T-cell (primary cell): ENCODE data around the gene LYSET. TPM values are rescaled to one million over a fixed set of nuclear protein-coding genes. Genes with fewer than 3 reads are reported as not detected.
A peak's percentile ranks its signal among the peaks of the same experiment; 100 is the strongest.
"Not testable (repeated sequence)": the region's sequence is repeated elsewhere in the genome, so short reads cannot be mapped to it uniquely, and the experiment has no call there.

Source experiments
- ATAC-seq, 4 experiments: fragments of 200-7000 bp in 3 of 4; fragments of 150-1000 bp in 1 of 4; cut with Tn5 transposase; replicated peaks in 1 of 4; 1 replicate in 3 of 4; 2 replicates in 1 of 4; pipeline ENCODE4 v1.10.0; 2021; ENCODE audit warnings: moderate library complexity in 3 of 4, mild to moderate bottlenecking in 2 of 4, moderate number of reproducible peaks in 1 of 4
- CTCF ChIA-PET, 2 donors: fragments of 300-600 bp; sonication (Branson Sonifier 250); formaldehyde crosslinking; loops; one replicate each; lab custom pipeline; 2022; ENCODE audit warnings: antibody characterized with exemption in 2 of 2; lab: Charles Lee
- POLR2A ChIA-PET, 2 donors: fragments of 300-600 bp; sonication (Branson Sonifier 250); formaldehyde crosslinking; loops; one replicate each; lab custom pipeline; 2022; ENCODE audit warnings: antibody characterized with exemption in 2 of 2; lab: Charles Lee
- DNase-seq, 35 experiments: peaks; one replicate each; pipeline versions ENCODE4 v3.0.0 to v3.0.0-alpha.2; 2013 to 2023
- H3K27ac ChIP-seq: one replicate; pipeline ENCODE4 v1.5.1; 2013; ENCODE audit warnings: low read length
- H3K27me3 ChIP-seq, 2 experiments: replicated peaks in 1 of 2; 1 replicate in 1 of 2; 2 replicates in 1 of 2; pipeline versions ENCODE4 v1.6.1 to v1.7.0; 2013; ENCODE audit warnings: low read length in 1 of 2, mixed read lengths in 1 of 2; ENCODE audit not compliant: control insufficient read depth in 2 of 2, insufficient read depth in 2 of 2; ENCODE audit errors: extremely low read depth in 1 of 2
- H3K36me3 ChIP-seq, 2 donors: 1 replicate in 1 of 2; 2 replicates in 1 of 2; pipeline versions ENCODE4 v1.6.1 to v1.7.0; 2013; ENCODE audit warnings: low read length in 1 of 2; ENCODE audit not compliant: control insufficient read depth in 2 of 2, insufficient read depth in 1 of 2; ENCODE audit errors: extremely low read depth in 1 of 2
- H3K4me1 ChIP-seq, 2 experiments: 1 replicate in 1 of 2; 2 replicates in 1 of 2; pipeline versions ENCODE4 v1.6.1 to v1.7.0; 2013; ENCODE audit warnings: low read length in 2 of 2, mixed read lengths in 1 of 2; ENCODE audit not compliant: insufficient read depth in 2 of 2, control insufficient read depth in 1 of 2; ENCODE audit errors: extremely low read depth in 1 of 2
- H3K4me3 ChIP-seq, 2 donors: 1 replicate in 1 of 2; 2 replicates in 1 of 2; pipeline versions ENCODE4 v1.5.1 to v1.7.0; 2013; ENCODE audit warnings: mild to moderate bottlenecking in 2 of 2, low read length in 1 of 2, moderate library complexity in 1 of 2; ENCODE audit not compliant: control insufficient read depth in 1 of 2; ENCODE audit errors: extremely low read depth in 1 of 2
- H3K9me3 ChIP-seq: 2 replicates; pipeline ENCODE4 v1.7.0; 2013
- H3K27ac Mint-ChIP-seq, 2 donors: one replicate each; pipeline ENCODE4 v1.8.0; 2020 to 2021; ENCODE audit warnings: mild to moderate bottlenecking in 2 of 2, mixed read lengths in 2 of 2
- H3K27me3 Mint-ChIP-seq, 2 donors: one replicate each; pipeline ENCODE4 v1.8.0; 2021 to 2022; ENCODE audit warnings: mixed read lengths in 2 of 2
- H3K36me3 Mint-ChIP-seq: one replicate; pipeline ENCODE4 v1.8.0; 2021; ENCODE audit warnings: mixed read lengths
- H3K4me1 Mint-ChIP-seq, 3 donors: one replicate each; pipeline ENCODE4 v1.8.0; 2020 to 2022; ENCODE audit warnings: mixed read lengths in 3 of 3, mild to moderate bottlenecking in 1 of 3
- H3K4me3 Mint-ChIP-seq, 3 donors: one replicate each; pipeline ENCODE4 v1.8.0; 2020 to 2022; ENCODE audit warnings: mild to moderate bottlenecking in 3 of 3, mixed read lengths in 3 of 3, moderate library complexity in 3 of 3
- H3K9me3 Mint-ChIP-seq, 3 donors: one replicate each; pipeline ENCODE4 v1.8.0; 2020 to 2022; ENCODE audit warnings: mixed read lengths in 3 of 3
- WGBS: methylation state at CpG from one replicate; pipeline ENCODE4 v1.1.5; 2013; ENCODE audit warnings: missing lambda C conversion rate; ENCODE audit not compliant: insufficient coverage; 5-methylcytosine and 5-hydroxymethylcytosine counted together
- total RNA-seq, 35 experiments: library from RNA in 6 of 35; stranded (reverse) in 6 of 35; fragments of 120-200 nt in 1 of 35; gene quantifications; one replicate each; pipeline versions ENCODE4 v1.2.1 to v1.2.4 and lab custom pipeline; 2013 to 2026

Gene LYSET
- total RNA-seq, 5 donors from 2014 or later (not counting 1 experiment from before 2014, with no cell fraction given) = 7.9 to 16.9 (median 14.8) TPM

DNA sequence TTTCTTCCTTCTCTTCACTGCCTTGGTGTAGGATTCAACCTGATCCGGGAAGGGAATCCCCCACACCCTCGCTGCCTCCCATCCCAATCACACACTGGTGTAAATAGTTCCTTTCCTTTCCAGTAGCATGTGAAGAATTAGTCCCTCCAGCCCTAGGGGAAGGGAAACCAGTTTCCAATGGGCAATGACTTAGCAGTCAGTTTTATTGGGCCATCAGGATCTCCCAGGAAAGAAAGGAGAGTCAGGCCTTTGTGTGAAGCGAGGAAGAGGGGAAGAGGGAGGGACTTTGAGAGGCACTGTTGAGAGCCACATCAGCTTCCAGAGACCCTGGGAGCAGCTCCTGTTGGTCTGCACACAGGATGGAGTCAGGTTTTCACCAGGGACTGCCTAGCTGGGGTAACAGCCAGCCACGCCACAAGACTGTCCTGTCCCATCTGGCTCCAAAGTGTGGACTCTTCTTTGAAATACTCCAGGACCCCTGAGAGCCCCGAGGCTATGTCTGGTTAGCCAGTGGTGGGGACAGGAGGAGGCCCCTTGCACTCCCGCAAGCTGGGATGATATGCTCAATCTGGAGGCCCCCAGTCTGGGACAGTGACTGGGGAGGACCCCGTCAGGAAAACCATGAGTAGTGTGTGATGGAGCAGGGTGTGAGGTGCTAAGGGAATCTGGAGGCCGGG, 28.3 kb upstream of the LYSET start:
- no peak for ATAC-seq
- no peaks in the 10 kb centered on the region for H3K4me1 ChIP-seq
- 69% methylated on average over 4 of the region's 8 CpGs for WGBS
- H3K9me3 Mint-ChIP-seq = no peaks in the 10 kb centered on the region
- no peak overlapping the region for H3K27ac ChIP-seq
- H3K36me3 Mint-ChIP-seq = no peaks in the 10 kb centered on the region
- H3K9me3 ChIP-seq = no peaks in the 10 kb centered on the region
- no peaks in the 10 kb centered on the region for H3K27me3 Mint-ChIP-seq
- DNase-seq = no peak
- no peak overlapping the region for H3K27ac Mint-ChIP-seq
- no peak overlapping the region for H3K4me3 ChIP-seq
- H3K36me3 ChIP-seq = no peaks in the 10 kb centered on the region
- H3K4me1 Mint-ChIP-seq = no peaks in the 10 kb centered on the region
- no peak overlapping the region for H3K4me3 Mint-ChIP-seq
- ChIA-PET POLR2A (no interaction called here), CTCF (no interaction called here)
- no peaks in the 10 kb centered on the region for H3K27me3 ChIP-seq

DNA sequence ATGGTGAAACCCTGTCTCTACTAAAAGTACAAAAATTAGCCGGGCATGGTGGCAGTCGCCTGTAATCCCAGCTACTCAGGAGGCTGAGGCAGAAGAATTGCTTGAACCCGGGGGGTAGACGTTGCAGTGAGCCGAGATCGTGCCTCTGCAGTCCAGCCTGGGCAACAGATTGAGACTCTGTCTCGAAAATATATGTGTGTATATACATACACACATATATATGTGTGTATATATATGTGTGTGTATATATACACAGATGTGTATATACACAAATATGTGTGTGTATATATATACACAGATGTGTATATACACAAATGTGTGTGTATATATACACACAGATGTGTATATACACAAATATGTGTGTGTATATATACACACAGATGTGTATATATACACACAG, 26.8 kb upstream of the LYSET start:
- H3K4me3 Mint-ChIP-seq, POLR2A ChIA-PET, H3K27me3 ChIP-seq, H3K36me3 ChIP-seq, H3K36me3 Mint-ChIP-seq, H3K9me3 ChIP-seq, DNase-seq, H3K27ac ChIP-seq, H3K4me1 ChIP-seq, ATAC-seq, H3K27me3 Mint-ChIP-seq, H3K27ac Mint-ChIP-seq, H3K4me1 Mint-ChIP-seq, H3K9me3 Mint-ChIP-seq, H3K4me3 ChIP-seq: not testable (repeated sequence)
- 73% methylated on average over 2 of the region's 7 CpGs for WGBS
- CTCF ChIA-PET = interaction anchor here in 1 of 2 donors (1.0 kb wide), 1 partner anchor 12 kb away, joined by 3 read pairs; no protein-coding TSS in a partner anchor

DNA sequence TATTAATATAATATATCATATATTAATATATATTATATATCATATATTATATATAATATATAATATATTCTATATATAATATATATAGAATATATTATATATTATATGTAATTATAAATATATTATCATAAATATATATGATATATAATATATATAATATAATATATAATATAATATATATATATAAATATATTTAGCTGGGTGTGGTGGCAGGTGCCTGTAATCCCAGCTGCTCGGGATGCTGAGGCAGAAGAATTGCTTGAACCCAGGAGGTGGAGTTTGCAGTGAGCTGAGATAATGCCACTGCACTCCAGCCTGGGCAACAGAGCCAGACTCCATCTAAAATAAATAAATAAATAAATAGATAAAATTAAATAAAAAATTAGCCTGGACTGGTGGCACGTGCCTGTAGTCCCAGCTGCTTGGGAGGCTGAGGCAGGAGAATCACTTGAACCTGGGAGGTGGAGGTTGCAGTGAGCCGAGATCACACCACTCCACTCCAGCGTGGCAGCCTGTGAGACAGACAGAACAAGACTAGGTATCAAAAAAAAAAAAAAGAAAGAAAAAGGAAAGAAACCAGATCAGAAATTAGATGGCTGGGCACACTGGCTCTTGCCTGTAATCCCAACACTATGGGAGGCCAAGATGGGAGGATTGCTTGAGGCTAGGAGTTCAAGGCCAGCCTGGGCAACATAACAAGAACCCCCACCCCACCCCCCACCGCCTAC, 25.3 kb upstream of the LYSET start:
- H3K36me3 Mint-ChIP-seq, H3K4me1 ChIP-seq, H3K36me3 ChIP-seq, DNase-seq, H3K4me1 Mint-ChIP-seq, H3K4me3 ChIP-seq, H3K27me3 ChIP-seq, H3K27ac Mint-ChIP-seq, H3K27ac ChIP-seq, ATAC-seq, CTCF ChIA-PET, H3K9me3 ChIP-seq, H3K4me3 Mint-ChIP-seq, H3K27me3 Mint-ChIP-seq, POLR2A ChIA-PET, H3K9me3 Mint-ChIP-seq: not testable (repeated sequence)
- WGBS = no CpG with 5 or more reads among the region's 5 CpGs

DNA sequence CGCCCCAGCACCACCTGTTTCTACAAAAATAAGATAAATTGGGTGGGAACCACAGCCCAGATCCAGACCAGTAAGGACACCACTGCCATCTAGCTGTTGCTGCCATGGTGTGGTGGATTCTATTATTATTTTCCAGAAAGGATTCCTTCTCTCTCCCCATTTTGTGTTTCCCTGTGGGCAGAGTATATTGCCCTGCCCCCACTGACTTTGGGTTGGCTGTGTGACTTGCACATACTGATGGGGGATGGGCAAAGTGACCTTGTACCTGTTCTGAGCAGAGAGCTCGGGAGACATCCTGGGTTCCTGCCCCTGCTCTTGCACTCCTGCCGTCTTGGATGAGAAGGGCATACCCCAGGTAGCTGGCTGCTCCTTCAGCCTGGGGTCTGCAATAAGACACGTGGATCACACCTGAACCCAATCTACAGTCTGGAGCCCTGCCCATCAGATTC, 24.7 kb upstream of the LYSET start:
- H3K27ac ChIP-seq = no peak overlapping the region
- Mint-ChIP-seq H3K9me3 (no peaks in the 10 kb centered on the region), H3K36me3 (no peaks in the 10 kb centered on the region), H3K4me3 (no peak overlapping the region), H3K27me3 (no peaks in the 10 kb centered on the region), H3K27ac (peak overlapping the region in 1 of 2 donors; percentile 36), H3K4me1 (no peaks in the 10 kb centered on the region)
- H3K27me3 ChIP-seq = no peaks in the 10 kb centered on the region
- CTCF ChIA-PET = no interaction called here
- WGBS = 70% methylated on average over 3 of the region's 4 CpGs
- no peaks in the 10 kb centered on the region for H3K4me1 ChIP-seq
- H3K36me3 ChIP-seq = no peaks in the 10 kb centered on the region
- DNase-seq (no peak), ATAC-seq (peak in 1 of 4 experiments; percentile 29)
- POLR2A ChIA-PET = no interaction called here
- H3K9me3 ChIP-seq = no peaks in the 10 kb centered on the region
- H3K4me3 ChIP-seq = no peak overlapping the region

DNA sequence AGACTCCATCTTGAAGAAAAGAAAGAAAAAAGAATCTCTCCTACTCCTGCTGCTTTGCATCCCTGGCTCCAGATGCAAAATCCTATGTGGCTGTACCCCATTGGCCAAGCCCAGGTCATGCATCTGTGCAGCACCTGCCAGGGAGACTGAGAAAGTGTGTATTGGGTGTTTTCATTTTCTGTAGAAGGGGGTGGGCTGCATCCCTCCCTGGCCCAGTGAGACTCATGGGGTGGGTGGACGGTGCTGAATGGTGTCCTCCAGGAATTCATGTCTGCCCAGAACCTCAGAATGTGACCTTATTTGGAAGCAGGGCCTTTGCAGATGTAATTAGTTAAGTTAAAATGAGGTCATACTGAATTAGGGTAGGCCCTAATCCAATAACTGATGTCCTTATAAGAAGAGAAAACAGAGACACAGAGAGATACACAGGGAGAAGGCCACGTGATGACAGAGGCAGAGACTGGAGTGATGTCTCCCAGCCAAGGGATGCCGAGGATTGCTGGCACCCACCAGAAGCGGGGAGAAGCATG, 23.6 kb upstream of the LYSET start:
- Histone ChIP-seq H3K27me3 (no peaks in the 10 kb centered on the region), H3K4me3 (no peak overlapping the region), H3K4me1 (no peaks in the 10 kb centered on the region), H3K27ac (no peak overlapping the region), H3K36me3 (no peaks in the 10 kb centered on the region), H3K9me3 (no peaks in the 10 kb centered on the region)
- no peaks in the 10 kb centered on the region for H3K36me3 Mint-ChIP-seq
- no peaks in the 10 kb centered on the region for H3K9me3 Mint-ChIP-seq
- ChIA-PET POLR2A (no interaction called here), CTCF (no interaction called here)
- no peak for DNase-seq
- ATAC-seq = no peak
- no peak overlapping the region for H3K4me3 Mint-ChIP-seq
- no peak overlapping the region for H3K27ac Mint-ChIP-seq
- H3K4me1 Mint-ChIP-seq = no peaks in the 10 kb centered on the region
- WGBS = 64% methylated on average over 3 of the region's 4 CpGs
- H3K27me3 Mint-ChIP-seq = no peaks in the 10 kb centered on the region

- Mint-ChIP-seq H3K27ac (no peak overlapping the region), H3K4me3 (no peak overlapping the region), H3K36me3 (no peaks in the 10 kb centered on the region), H3K27me3 (no peaks in the 10 kb centered on the region), H3K9me3 (no peaks in the 10 kb centered on the region), H3K4me1 (no peaks in the 10 kb centered on the region)
- no CpG with 5 or more reads among the region's 5 CpGs for WGBS
- H3K4me1 ChIP-seq = no peaks in the 10 kb centered on the region
- ATAC-seq = no peak
- ChIA-PET POLR2A (interaction anchor here in 1 of 2 donors (0.6 kb wide), 1 partner anchor 15 kb away, joined by 7 read pairs; no protein-coding TSS in a partner anchor), CTCF (interaction anchor here (0.8 to 1.0 kb wide), 2 partner anchors 12 to 229 kb away, joined by 3 read pairs; no protein-coding TSS in a partner anchor)
- H3K4me3 ChIP-seq = no peak overlapping the region
- H3K36me3 ChIP-seq = no peaks in the 10 kb centered on the region
- DNase-seq = no peak
- no peaks in the 10 kb centered on the region for H3K9me3 ChIP-seq
- no peak overlapping the region for H3K27ac ChIP-seq
- H3K27me3 ChIP-seq = no peaks in the 10 kb centered on the region
These were observed 21.6 kb upstream of the LYSET start for GRCh38 chr14:93163564-93163963.
